HG02943 (cell line): Measurements from ENCODE around the gene SH3GLB2.
"Not testable (repeated sequence)": the region's sequence is repeated elsewhere in the genome, so short reads cannot be mapped to it uniquely, and the experiment has no call there.

Experiments
- ATAC-seq: cut with Tn5 transposase; IDR thresholded peaks from one replicate; pipeline ENCODE4 v1.9.1; 2021; ENCODE audit warnings: mild to moderate bottlenecking, low read depth, moderate library complexity; ENCODE audit not compliant: unreplicated experiment

SH3GLB2 gene

DNA sequence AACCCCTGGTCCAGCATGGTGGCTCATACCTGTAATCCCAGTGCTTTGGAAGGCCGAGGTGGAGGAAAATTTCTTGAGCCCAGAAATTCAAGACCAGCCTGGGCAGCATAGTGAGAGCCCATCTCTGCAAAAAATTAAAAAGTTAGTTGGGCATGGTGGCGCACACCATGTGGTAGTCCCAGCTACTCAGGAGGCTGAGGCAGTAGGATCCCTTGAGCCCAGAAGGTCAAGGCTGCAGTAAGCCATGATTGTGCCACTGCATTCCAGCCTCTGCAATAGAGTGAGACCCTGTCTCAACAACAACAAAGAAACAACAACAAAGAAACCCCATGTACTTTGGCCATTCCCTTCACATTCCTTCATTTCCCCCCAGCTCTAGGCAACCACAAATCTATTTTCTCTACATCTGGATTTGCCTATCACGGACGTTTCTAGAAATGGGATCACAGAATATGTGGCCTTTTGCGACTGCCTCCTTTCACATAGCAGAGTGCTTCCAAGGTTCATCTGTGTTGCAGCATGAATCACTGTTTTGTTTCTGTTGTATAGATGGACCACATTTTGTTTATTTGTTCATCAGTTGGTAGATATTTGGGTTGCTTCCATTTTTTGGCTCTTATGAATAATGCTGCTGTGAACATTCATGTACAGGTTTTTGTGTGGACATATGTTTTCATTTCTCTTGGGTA, 26.2 kb upstream of the SH3GLB2 start:
- ATAC-seq, result no peak

DNA sequence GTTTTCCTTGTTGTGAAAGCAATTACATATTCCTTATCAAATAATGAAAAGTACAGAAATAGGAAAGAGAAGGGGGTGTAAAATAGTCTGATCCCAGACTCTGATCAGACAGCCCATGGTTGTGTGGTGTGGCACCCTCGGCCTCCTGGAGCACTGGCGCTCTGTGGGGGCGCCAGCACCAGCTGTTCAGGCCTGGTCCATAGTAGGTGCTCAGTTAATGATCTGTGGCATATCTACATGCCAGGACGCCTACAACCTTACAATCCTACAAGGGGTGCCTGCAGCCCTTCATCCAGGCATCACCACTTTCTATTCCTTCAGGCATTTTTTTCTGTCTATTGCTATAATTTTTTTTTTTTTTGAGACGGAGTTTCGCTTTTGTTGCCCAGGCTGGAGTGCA, 24.9 kb upstream of the SH3GLB2 start:
- no peak for ATAC-seq

DNA sequence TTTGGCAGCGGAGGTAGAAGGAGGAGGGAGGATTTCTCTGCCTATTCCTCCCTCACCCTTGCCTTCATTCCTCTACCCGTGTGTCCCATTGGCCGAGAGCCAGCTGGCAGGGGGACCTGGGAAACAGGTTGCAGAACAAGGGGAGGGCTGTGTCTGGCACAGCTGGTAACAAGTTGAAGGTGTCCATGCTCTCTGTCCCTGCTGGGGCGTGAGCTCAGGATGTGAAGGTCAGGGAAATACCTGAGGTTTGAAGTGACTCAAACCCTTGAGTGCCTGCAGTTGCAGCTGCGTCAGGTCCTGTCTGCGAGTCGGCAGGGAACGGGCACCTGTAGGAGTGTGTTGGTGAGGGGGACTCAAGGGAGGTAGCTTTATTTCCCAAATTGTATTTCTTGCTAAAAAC, 24.5 kb upstream of the SH3GLB2 start:
- no peak for ATAC-seq

DNA sequence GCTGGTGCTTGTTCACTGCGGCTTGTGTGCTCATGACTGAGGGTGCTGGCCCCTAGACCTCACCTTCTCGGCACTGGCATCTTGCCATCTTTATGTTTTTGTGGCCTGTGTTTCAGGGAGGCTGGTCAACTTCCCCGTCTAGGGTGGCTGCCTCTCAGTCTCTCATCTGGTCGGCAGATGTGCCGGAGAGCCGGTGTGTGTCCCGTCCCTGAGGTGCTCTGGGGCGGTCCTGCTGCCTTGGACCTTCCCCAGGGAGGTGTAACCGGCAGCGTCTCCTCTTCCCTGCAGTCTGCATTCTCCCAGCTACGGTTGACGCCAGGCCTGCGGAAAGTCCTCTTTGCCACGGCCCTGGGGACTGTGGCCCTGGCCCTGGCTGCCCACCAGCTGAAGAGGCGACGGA, 13.9 kb upstream of the SH3GLB2 start:
- ATAC-seq, result no peak

DNA sequence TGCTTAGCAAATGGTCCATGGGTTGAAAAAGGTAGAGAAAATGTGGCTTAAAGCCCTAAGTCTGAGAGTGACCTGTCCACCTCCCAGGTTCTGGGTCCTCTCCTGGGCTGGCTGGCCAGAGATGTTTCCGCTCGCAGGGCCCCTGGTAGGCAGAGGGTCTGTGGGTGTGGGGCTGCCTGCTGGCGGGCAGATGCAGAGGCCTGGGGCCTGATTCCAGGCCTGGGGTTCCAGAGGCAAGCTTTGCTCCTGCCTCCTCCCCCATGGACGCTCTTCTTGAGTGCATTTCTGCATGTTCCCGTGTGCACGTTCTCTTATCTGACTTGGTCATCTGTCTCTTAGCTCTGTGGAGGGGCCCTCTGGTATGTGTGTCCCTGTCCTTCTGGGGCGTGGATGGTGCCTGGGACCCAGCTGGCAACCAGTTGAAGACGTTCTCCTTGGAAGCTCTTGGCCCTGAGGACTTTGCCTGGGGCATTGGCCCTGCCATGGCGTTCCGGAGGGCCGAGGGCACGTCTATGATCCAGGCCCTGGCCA, 12.0 kb upstream of the SH3GLB2 start:
- no peak for ATAC-seq

DNA sequence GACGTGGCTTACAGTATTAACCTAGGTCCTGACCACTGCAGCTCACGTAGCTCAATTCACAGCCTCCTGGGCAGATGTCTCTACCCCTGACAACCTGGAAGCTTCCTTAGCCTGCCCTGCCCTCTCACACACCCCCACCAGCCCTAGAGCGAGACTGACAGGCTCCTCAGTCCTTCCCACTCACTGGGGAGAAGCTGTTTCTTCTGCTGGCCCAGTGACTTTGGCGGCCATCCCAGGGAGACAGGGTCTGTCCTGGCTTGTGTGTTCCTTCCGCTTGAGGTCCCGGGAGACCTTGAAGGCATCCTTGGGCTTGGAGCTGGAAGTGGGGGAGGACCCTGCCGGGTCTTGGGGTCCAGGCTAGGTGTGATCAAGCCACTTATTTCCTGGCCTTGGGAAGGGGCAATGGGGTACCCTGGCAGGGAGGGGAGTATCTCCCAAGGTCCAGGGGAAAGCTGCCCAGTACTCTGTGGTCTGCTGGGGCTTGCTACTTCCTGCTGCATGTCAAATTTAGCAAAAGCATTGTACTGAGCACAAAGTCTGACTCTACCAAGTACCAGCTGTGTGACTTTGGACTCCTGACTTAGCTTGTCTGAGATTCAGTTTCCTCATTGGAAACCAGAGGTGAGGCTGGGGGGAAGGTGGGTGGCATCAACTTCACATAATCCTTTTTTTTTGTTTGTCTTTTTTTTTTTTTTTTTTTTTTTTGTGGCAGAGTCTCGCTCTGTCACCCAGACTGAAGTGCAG, 10.2 kb upstream of the SH3GLB2 start:
- no peak for ATAC-seq

DNA sequence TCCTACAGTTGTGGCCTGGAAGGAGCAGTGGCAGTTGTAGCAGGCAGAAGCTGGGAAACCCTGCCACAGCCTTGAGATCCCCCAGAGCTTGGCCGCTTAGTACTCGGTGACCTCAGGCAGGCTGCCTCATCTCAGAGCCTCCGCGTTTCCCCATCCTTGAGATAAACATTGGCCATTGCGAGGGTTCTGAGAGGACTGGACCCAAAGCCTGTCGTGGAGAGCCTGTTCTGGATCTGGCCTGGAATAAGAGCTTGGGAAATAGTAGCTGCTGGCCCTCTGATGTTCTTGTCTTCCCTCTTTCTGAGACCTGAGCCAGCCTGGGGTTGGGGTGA, 9.6 kb upstream of the SH3GLB2 start:
- ATAC-seq, result no peak

DNA sequence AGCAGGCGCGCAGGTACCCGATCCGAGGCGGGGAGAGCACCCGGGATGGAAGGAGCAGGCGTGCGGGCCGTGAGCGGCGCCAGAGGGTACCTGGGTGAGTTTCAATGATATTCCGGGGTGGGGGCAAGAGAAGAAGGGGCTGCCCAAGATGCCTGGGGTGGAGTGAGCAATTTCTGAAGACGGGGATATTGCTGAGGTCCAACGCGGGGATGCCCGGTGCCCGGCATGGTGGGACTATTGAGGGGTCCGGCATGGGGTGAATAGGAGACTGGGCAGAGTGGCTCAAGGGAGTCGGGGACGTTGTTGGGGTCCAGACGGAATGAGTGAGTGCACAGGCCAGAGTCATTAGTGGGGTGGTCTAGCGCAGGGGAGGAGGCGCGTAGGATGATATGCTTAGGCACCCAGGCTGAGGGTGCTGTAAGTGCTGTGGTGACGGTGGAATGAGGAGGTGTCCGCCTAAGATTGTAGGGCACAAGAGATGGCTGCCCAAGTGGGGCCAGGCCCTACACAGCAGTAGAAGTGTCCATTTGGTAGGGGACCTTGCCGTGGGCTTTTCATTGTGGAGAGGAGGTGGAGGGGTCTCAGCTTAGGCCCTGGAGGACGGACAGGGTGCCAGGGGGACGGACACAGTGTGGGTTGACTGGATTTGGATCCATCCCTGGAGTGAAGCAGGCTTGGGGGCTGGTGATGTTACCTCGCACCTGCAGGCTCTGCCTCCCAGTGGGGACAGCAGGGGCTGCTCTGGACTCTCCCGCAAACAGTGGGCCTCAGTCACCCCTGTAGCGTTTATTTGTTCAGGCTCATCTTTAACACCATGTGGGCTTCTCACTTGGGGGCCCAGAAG, 9.0 kb upstream of the SH3GLB2 start:
- ATAC-seq, result no peak

DNA sequence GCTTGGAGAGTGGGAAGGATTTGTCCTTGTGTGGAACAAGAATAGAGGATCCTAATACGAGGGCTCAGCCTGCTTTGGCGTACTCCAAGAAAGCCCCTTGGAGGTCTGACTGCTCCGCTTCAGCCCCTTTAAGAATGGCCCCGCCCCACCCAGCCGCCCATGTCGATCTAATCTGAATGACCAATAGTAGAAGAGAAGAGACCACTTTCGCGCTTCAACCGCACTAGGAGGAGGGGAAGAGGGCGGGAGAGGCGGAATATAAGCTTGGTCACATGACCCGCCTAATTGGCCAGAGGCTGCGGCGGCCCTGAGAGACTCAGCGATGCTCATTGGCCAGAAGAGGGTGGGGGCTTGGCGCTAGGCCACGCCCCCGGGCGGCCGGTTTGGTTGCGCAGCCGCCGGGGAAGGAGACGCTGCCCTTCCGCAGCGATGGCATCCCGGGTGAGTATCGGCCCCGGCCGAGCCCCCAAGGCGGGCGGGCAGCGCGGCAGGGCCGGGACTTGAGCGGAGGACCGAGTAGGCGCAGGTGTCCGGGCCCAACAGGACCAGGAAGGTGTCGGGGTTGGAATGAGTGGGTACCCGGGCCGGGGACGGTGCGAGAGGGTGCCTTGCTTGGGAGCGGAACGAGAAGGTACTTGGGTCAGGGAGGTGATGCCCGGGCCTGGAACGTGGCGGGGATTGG, 8.3 kb upstream of the SH3GLB2 start, which contains the start of gene MIGA2:
MIGA2 (plus strand) TSS at position 386 of the 682 bp plus-strand sequence. CDS start 3,969 bp downstream, outside the sequence.
- peak; percentile 94 for ATAC-seq

DNA sequence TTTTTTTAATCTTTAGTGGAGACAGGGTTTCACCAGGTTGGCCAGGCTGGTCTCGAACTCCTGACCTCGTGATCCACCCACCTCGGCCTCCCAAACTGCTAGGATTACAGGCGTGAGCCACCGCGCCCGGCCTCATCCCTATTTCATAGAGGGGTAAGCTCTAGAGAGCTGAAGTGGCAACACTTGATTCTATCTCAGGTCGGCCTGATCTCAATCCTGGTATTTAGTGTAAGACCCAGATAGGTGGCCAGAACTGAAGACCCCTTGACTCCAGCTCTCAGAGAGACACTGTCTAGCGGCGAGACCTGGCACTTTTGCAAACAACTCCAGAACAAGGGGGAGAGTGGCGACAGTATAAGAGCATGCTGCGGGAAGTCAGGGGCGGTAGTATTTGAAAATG, 7.7 kb upstream of the SH3GLB2 start:
- ATAC-seq, result not testable (repeated sequence)

DNA sequence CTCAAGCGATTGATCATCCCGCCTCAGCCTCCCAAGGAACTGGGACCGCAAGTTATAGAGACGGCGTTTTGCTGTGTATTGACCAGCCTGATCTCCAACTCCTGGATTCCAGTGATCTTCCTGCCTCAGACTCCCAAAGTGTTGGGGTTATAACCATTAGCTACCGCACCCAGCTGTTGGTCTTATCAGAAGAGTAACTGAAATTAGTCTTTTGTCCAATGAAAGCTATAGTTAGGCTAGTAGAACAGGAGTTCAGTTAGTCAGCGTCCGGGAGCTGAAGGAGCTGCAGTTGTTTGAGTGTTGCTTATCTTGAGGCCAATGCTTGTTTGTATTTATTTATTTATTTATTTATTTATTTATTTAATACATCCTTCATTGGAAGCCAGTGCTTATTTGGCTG, 5.1 kb upstream of the SH3GLB2 start:
- ATAC-seq, result no peak

DNA sequence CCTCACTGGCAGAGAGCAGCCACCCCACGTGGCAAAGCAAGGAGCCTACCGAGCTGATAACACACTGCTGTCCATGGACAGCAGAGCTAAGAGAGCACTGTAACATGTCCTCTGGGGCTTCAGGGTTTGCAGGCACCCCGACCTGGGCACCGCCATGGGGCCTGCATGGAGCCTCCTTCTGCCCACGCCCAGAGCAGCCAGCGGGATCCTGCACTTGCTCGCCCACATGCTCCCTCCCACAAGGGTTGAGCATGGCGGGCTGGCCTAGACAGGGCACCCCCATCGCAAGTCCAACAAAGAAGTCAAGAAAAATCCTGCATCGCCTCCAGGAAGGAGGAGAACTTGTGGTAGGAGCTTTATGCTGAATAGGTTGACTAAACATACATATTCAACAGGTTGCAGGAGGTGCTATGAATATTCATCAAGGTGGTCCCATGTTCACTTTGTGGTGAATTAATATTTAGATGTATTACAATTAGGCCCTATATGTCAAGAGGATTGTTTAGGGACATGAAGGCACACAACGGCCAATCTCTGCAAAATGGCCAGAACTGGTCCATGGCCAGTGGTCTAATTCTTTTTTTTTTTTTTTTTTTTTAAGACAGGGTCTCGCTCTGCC, 4.5 kb upstream of the SH3GLB2 start:
- no peak for ATAC-seq

DNA sequence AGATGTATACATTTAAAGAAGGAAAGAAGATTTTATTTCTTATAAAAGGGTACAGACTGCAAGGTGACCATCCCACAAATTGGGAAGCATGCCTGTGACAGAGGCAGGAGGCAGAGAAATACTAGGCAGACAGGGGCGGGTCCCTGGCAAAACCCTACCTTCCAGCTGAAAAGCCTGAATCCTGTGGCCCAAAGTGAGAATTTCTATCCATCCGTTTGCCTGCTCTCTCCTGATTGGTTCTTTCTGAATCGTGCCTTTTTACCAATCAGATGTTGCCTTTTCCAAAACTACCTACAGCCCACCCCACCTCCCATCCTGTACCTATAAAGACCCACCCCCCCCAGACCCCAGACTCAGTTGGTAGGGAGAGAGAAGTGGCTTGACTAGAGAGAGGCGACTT, 3.4 kb upstream of the SH3GLB2 start:
- no peak for ATAC-seq

DNA sequence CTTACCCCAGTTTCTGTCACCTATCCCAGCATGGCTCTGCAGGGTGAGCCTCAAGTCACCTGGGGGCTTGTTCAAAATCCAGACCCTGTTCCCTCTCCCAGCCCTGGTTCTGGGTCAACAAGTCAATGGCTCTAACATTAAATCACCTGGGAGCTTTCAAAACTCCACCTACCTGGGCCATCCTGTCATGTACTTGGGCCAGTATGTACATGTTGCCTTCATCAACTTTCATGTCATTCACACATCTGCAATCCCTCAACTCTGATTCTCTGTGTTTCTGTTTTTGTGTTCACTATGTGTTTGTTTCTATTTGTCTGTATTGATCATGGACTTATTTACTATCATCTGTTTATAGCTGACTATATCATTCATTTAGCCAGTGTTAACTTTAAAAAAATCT, 2.1 kb upstream of the SH3GLB2 start:
- no peak for ATAC-seq

DNA sequence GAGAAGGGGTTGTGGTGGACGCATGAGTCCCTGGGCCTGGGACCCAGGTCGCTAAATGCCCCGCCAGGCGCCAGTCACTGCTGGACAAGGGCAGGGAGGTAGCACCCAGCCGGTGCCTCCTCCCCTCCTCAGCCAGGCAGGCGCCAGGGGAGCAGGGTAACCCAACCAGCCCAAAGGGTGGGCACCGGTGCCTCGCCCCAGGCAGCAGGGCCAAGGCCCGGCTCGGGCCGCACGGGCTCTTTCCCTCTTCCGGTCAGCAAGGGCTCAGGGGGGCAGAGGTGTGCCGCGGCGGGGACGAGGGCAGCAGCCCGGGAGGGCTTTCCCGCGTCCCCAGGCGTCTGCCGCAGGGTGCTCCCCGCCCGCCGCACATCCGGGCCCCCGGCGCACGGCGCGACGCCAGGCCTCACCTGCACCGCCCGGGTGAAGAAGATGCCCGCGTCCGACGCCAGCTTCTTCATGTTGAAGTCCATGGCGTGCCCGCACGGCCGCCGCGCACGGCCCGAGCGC, 393 bp downstream of the SH3GLB2 start:
- ATAC-seq, result peak; percentile 40

DNA sequence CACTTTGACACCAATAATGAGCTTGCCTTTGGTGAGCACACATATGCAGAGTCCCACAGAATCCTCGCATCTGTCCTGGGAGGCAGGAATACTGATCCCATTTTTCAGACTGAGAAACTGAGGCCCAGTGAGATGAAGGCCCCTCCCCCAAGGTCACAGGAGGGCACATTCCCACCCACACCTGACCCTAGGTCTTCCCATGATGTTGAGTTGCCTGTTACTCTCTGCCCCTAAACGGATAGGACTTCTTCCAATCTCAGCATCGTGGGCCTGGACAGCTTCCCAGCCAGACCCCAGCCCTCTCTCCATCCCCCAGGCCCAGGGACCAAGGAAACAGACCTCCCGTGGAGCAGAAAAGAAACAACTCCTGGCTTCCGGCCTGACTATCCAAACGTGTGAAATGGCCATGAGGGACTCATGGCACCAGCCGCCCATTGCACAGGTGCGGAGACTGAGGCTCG, 877 bp downstream of the SH3GLB2 start:
- no peak for ATAC-seq

DNA sequence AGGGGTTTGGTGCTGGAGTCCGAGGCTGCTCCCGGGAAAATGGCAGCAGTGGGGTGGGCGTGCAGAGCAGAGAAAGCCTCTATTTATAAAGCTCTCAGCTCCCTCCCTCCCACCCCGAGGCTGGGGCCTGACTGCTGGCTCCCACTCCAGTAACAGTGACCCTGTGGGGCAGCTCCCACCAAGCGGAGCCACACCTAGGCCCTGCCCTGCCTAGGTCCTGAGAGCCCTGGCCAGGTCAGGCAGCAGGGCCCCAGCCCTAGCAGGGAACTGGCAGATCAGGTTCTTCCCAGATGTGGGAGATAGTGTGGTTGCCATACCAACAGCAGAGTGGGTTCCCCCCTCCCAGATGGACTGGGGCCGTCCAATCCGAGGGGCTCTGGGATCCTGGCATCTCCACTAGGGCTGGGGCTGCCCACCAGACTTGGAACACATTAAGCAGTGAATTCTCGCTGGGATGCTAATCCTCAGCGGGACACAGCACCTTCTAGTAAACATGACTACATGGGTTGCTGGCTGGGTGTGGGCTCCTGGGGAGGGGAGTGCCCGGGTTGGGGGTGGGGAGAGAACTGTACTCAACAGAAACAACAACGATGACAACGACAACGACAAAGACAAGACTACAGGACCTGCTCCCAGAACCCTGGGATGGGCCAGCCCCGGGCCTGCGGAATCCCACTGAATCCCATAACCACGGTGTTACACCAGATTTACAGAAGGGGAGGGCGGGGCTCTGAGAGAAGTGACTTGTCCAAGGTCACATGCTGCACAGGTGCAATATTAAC, 1.5 kb downstream of the SH3GLB2 start:
- ATAC-seq, result no peak

DNA sequence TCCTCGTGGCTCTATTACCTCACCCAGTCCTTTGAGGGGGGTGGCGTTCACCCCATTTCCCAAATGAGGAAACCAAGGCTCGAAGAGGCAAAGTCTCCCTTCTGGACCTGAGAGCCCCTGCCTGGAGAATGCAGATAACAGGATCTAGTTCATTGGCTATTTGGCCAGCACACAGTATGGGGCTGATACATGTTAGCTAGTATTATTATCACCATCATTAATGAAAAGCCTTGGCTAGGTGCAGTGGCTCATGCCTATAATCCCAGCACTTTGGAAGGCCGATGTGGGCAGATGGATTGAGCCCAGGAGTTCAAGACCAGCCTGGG, 4.3 kb downstream of the SH3GLB2 start:
- no peak for ATAC-seq
